Neural progenitor cell (in vitro differentiated cells): ENCODE measurements around the gene PTPRK. TPM values are rescaled to one million over a fixed set of nuclear protein-coding genes. Genes with fewer than 3 reads are reported as not detected.

ENCODE experiments used
- DNase-seq: peaks from one replicate; pipeline ENCODE4 v3.0.0-alpha.2; 2016; ENCODE audit warnings: low spot score
- H2AFZ ChIP-seq: fragments of 200-600 bp; sonication (generic); replicated peaks from 2 replicates; pipeline ENCODE4 v1.6.1; 2016; ENCODE audit warnings: antibody characterized with exemption
- H3F3A ChIP-seq: fragments of 200-600 bp; sonication (generic); 2 replicates; pipeline ENCODE4 v1.6.1; 2016; ENCODE audit warnings: antibody characterized with exemption, low read depth
- H3K27ac ChIP-seq: fragments of 200-600 bp; sonication (generic); 2 replicates; pipeline ENCODE4 v1.5.1; 2016; ENCODE audit warnings: mild to moderate bottlenecking
- H3K27me3 ChIP-seq: fragments of 200-600 bp; sonication (generic); 2 replicates; pipeline ENCODE4 v1.6.1; 2016; ENCODE audit warnings: mild to moderate bottlenecking, moderate library complexity
- H3K36me3 ChIP-seq: fragments of 200-600 bp; sonication (generic); 2 replicates; pipeline ENCODE4 v1.5.1; 2016
- H3K4me1 ChIP-seq: fragments of 200-600 bp; sonication (generic); 2 replicates; pipeline ENCODE4 v1.6.1; 2016; ENCODE audit warnings: mixed run types
- H3K4me2 ChIP-seq: fragments of 200-600 bp; sonication (generic); 2 replicates; pipeline ENCODE4 v1.6.1; 2016
- H3K4me3 ChIP-seq: fragments of 200-600 bp; sonication (generic); 2 replicates; pipeline ENCODE4 v1.5.1; 2016
- H3K79me2 ChIP-seq: fragments of 200-600 bp; sonication (generic); 2 replicates; pipeline ENCODE4 v1.6.1; 2016; ENCODE audit warnings: low read depth
- H3K9ac ChIP-seq: fragments of 200-600 bp; sonication (generic); 2 replicates; pipeline ENCODE4 v1.6.1; 2016
- H3K9me3 ChIP-seq: fragments of 200-600 bp; sonication (generic); 2 replicates; pipeline ENCODE4 v1.5.1; 2016; ENCODE audit warnings: low read depth
- H4K20me1 ChIP-seq: fragments of 200-600 bp; sonication (generic); 2 replicates; pipeline ENCODE4 v1.6.1; 2016; ENCODE audit warnings: low read depth
- H3K27ac Mint-ChIP-seq: 3 replicates; pipeline ENCODE4 v1.8.0; 2021; ENCODE audit warnings: mixed read lengths
- H3K27me3 Mint-ChIP-seq: 2 replicates; pipeline ENCODE4 v1.8.0; 2022; ENCODE audit warnings: low read depth, mild to moderate bottlenecking, inconsistent platforms, moderate library complexity, mixed read lengths; ENCODE audit not compliant: insufficient read depth
- H3K36me3 Mint-ChIP-seq: 3 replicates; pipeline ENCODE4 v1.8.0; 2021; ENCODE audit warnings: mixed read lengths
- H3K4me1 Mint-ChIP-seq: 3 replicates; pipeline ENCODE4 v1.8.0; 2021; ENCODE audit warnings: mixed read lengths
- H3K4me3 Mint-ChIP-seq: 3 replicates; pipeline ENCODE4 v1.8.0; 2021; ENCODE audit warnings: mild to moderate bottlenecking, moderate library complexity, mixed read lengths
- H3K9me3 Mint-ChIP-seq: 3 replicates; pipeline ENCODE4 v1.8.0; 2020; ENCODE audit warnings: mixed read lengths
- EZH2 ChIP-seq: fragments of 200-600 bp; sonication (generic); IDR thresholded peaks from 2 replicates; pipeline ENCODE4 v1.6.1; 2017; ENCODE audit warnings: antibody characterized with exemption, mild to moderate bottlenecking, moderate library complexity
- EZH2phosphoT487 ChIP-seq: fragments of 200-600 bp; sonication (generic); IDR thresholded peaks from 2 replicates; pipeline ENCODE4 v1.6.1; 2017; ENCODE audit warnings: antibody characterized with exemption
- total RNA-seq: library from RNA; depleted of rRNA; stranded (reverse); fragments of >200 nt; gene quantifications from 2 replicates; pipeline ENCODE4 v1.2.3, GENCODE V29; 2015; ENCODE audit warnings: low replicate concordance
- TF ChIP-seq, protein P1 (sequence below): fragments of 200-600 bp; sonication (generic); IDR thresholded peaks from 2 replicates; pipeline ENCODE4 v1.5.1; 2017; ENCODE audit warnings: antibody characterized with exemption, mild to moderate bottlenecking

PTPRK gene
- total RNA-seq, 1 donor from 2014 or later, result 35.0 TPM

DNA sequence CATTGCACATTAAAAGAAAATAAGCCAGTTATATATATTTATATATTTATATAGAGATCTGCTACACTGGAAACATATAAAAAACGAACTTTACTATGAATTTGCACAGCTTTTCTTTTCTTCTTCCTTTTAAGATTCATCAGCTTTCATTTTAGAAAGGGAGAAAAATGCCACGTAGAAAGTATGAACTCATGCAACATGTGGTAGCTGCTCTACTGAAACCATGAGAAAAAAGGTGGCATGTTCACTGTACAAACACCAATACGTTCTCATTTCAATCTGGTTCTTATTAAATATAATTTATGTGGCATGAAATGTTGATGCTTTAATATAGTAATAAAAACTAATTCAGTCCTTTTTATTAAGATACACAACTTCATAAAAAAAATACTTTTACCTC, 550.7 kb downstream of the PTPRK start:
- Mint-ChIP-seq H3K27ac (no peak overlapping the region), H3K4me3 (no peak overlapping the region), H3K4me1 (no peaks in the 10 kb centered on the region), H3K36me3 (peaks cover 9% of the 10 kb centered on the region), H3K9me3 (no peaks in the 10 kb centered on the region), H3K27me3 (no peaks in the 10 kb centered on the region)
- Histone ChIP-seq H2AFZ (no peak overlapping the region), H3K9me3 (no peaks in the 10 kb centered on the region), H4K20me1 (no peaks in the 10 kb centered on the region), H3K79me2 (no peaks in the 10 kb centered on the region), H3K36me3 (no peaks in the 10 kb centered on the region), H3K27me3 (no peaks in the 10 kb centered on the region), H3F3A (no peaks in the 10 kb centered on the region), H3K4me2 (no peak overlapping the region), H3K4me1 (no peaks in the 10 kb centered on the region), H3K4me3 (no peak overlapping the region), H3K27ac (no peak overlapping the region), H3K9ac (no peak overlapping the region)
- no peak for DNase-seq
- TF ChIP-seq EZH2 (no peak), EZH2phosphoT487 (no peak)
- TF ChIP-seq, protein P1, sequence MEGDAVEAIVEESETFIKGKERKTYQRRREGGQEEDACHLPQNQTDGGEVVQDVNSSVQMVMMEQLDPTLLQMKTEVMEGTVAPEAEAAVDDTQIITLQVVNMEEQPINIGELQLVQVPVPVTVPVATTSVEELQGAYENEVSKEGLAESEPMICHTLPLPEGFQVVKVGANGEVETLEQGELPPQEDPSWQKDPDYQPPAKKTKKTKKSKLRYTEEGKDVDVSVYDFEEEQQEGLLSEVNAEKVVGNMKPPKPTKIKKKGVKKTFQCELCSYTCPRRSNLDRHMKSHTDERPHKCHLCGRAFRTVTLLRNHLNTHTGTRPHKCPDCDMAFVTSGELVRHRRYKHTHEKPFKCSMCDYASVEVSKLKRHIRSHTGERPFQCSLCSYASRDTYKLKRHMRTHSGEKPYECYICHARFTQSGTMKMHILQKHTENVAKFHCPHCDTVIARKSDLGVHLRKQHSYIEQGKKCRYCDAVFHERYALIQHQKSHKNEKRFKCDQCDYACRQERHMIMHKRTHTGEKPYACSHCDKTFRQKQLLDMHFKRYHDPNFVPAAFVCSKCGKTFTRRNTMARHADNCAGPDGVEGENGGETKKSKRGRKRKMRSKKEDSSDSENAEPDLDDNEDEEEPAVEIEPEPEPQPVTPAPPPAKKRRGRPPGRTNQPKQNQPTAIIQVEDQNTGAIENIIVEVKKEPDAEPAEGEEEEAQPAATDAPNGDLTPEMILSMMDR, result no peak

DNA sequence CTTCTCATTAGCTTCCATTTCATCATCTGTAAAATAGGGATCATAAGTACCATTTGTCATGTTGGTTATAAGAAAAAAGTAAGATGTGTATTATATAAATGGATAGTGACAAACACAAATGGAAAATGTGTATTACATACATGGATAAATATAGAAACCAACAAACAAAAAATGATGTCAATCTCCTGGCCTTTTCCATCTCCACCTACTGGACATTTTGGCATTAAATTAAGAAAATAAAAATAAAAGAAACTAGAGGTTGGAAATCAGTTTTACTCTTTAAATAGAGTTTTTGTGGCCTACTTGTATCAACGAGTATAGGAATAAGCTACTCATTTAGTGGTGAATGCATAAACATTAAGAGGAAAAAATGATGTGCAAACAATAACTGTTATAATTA, 552.0 kb downstream of the PTPRK start:
- Mint-ChIP-seq H3K27me3 (no peaks in the 10 kb centered on the region), H3K9me3 (no peaks in the 10 kb centered on the region), H3K27ac (no peak overlapping the region), H3K4me1 (no peaks in the 10 kb centered on the region), H3K36me3 (peaks cover 9% of the 10 kb centered on the region), H3K4me3 (no peak overlapping the region)
- TF ChIP-seq EZH2phosphoT487 (no peak), EZH2 (no peak)
- TF ChIP-seq, protein P1, result no peak
- Histone ChIP-seq H2AFZ (no peak overlapping the region), H3K4me1 (no peaks in the 10 kb centered on the region), H3K9ac (no peak overlapping the region), H3K27me3 (no peaks in the 10 kb centered on the region), H3F3A (no peaks in the 10 kb centered on the region), H3K9me3 (no peaks in the 10 kb centered on the region), H3K4me3 (no peak overlapping the region), H3K36me3 (no peaks in the 10 kb centered on the region), H3K27ac (no peak overlapping the region), H3K4me2 (no peak overlapping the region), H4K20me1 (no peaks in the 10 kb centered on the region), H3K79me2 (no peaks in the 10 kb centered on the region)
- DNase-seq, result no peak

DNA sequence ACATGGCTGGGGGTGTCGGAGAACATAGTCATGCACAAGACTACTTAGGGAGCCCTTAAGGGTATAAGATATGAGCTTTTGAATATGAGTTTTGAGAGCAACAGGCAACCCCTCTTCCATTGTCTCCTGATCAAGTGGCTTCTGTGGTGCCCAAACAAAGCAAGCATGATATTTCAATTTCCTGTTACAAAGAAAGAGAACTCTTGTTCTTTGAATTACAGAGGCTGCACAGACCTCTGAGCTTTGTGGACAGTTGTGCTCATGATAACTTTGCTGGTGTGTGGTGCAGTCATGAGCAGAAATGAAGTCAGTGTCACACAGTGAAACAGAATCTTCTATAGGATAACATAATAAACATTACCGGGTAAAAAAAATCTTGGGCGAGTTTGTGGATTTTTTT, 552.7 kb downstream of the PTPRK start:
- no peak overlapping the region for H3K4me3 ChIP-seq
- Mint-ChIP-seq H3K4me1 (no peaks in the 10 kb centered on the region), H3K27me3 (no peaks in the 10 kb centered on the region), H3K9me3 (no peaks in the 10 kb centered on the region), H3K4me3 (no peak overlapping the region), H3K36me3 (peaks cover 5% of the 10 kb centered on the region), H3K27ac (no peak overlapping the region)
- no peaks in the 10 kb centered on the region for H4K20me1 ChIP-seq
- H3F3A ChIP-seq, result no peaks in the 10 kb centered on the region
- no peaks in the 10 kb centered on the region for H3K4me1 ChIP-seq
- no peaks in the 10 kb centered on the region for H3K9me3 ChIP-seq
- no peak for TF ChIP-seq EZH2
- no peak for TF ChIP-seq EZH2phosphoT487
- TF ChIP-seq, protein P1, result no peak
- DNase-seq, result no peak
- no peak overlapping the region for H3K9ac ChIP-seq
- no peaks in the 10 kb centered on the region for H3K36me3 ChIP-seq
- no peaks in the 10 kb centered on the region for H3K27me3 ChIP-seq
- no peak overlapping the region for H3K4me2 ChIP-seq
- no peaks in the 10 kb centered on the region for H3K79me2 ChIP-seq
- no peak overlapping the region for H3K27ac ChIP-seq
- no peak overlapping the region for H2AFZ ChIP-seq

DNA sequence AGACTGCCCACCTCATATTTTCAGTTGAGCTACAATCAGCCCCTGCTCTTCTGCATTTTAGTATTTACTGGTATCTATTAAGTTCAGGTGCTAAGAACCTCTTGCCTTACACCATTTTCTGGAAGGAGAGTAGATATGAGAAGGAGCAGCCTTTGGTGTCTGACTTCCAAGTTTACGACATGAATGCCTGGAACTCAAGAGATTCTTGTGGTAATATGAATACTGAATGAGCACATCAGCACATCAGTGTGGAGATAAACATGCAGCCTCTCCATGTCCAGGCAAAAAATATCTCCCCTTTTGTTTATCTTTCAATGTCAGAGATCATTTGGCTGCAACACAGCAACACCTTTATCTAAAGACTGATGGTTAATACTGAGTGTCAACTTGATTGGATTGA, 553.8 kb downstream of the PTPRK start:
- Histone ChIP-seq H3K27me3 (no peaks in the 10 kb centered on the region), H3K36me3 (no peaks in the 10 kb centered on the region), H3K79me2 (no peaks in the 10 kb centered on the region), H3F3A (no peaks in the 10 kb centered on the region), H3K4me2 (no peak overlapping the region), H3K4me1 (no peaks in the 10 kb centered on the region), H4K20me1 (no peaks in the 10 kb centered on the region), H3K4me3 (no peak overlapping the region), H3K9ac (no peak overlapping the region), H2AFZ (no peak overlapping the region), H3K27ac (no peak overlapping the region), H3K9me3 (no peaks in the 10 kb centered on the region)
- TF ChIP-seq EZH2phosphoT487 (no peak), EZH2 (no peak)
- TF ChIP-seq, protein P1, result no peak
- DNase-seq, result no peak
- no peaks in the 10 kb centered on the region for H3K9me3 Mint-ChIP-seq
- H3K4me3 Mint-ChIP-seq, result no peak overlapping the region
- no peak overlapping the region for H3K27ac Mint-ChIP-seq
- H3K4me1 Mint-ChIP-seq, result no peaks in the 10 kb centered on the region
- peaks cover 2% of the 10 kb centered on the region for H3K36me3 Mint-ChIP-seq
- no peaks in the 10 kb centered on the region for H3K27me3 Mint-ChIP-seq
